SK-N-SH treated with all-trans-retinoic acid at 6 μM for 48 hours (cell line): ENCODE data around the gene TPGS1.

Source experiments
- ATAC-seq: fragments of 200-7000 bp; cut with Tn5 transposase; 3 replicates; pipeline ENCODE4 v1.9.1; 2020; ENCODE audit warnings: mild to moderate bottlenecking, moderate library complexity
- ARNTL ChIP-seq: fragments of 450-650 bp; formaldehyde crosslinking; IDR thresholded peaks from 2 replicates; pipeline ENCODE4 v1.5.0; 2020; ENCODE audit warnings: low read depth, mild to moderate bottlenecking, moderate library complexity, borderline replicate concordance
- BACH2 ChIP-seq: fragments of 250-450 bp; sonication (Bioruptor Pico); IDR thresholded peaks from 2 replicates; pipeline ENCODE4 v1.9.0; 2021; ENCODE audit warnings: mild to moderate bottlenecking, borderline replicate concordance
- CSDC2 ChIP-seq: fragments of 250-450 bp; sonication (Bioruptor Pico); IDR thresholded peaks from 2 replicates; pipeline ENCODE4 v1.5.0; 2020; ENCODE audit warnings: mild to moderate bottlenecking, moderate library complexity
- ESRRG ChIP-seq: fragments of 250-450 bp; sonication (Bioruptor Pico); IDR thresholded peaks from 2 replicates; pipeline ENCODE4 v1.6.1; 2021; ENCODE audit warnings: mild to moderate bottlenecking
- GLIS3 ChIP-seq: fragments of 250-450 bp; sonication (Bioruptor Pico); IDR thresholded peaks from 2 replicates; pipeline ENCODE4 v1.5.0; 2020; ENCODE audit warnings: mild to moderate bottlenecking, moderate library complexity
- ISL1 ChIP-seq: fragments of 250-450 bp; sonication (Bioruptor Pico); IDR thresholded peaks from 2 replicates; pipeline ENCODE4 v2.1.2; 2022; ENCODE audit warnings: mild to moderate bottlenecking, moderate library complexity
- OSR1 ChIP-seq: fragments of 250-450 bp; sonication (Bioruptor Pico); IDR thresholded peaks from 2 replicates; pipeline ENCODE4 v1.8.0; 2022; ENCODE audit warnings: moderate library complexity, mild to moderate bottlenecking, inconsistent platforms
- PPARA ChIP-seq: fragments of 250-450 bp; sonication (Bioruptor Pico); IDR thresholded peaks from 2 replicates; pipeline ENCODE4 v1.5.0; 2020; ENCODE audit warnings: mild to moderate bottlenecking, borderline replicate concordance
- SNAI2 ChIP-seq: fragments of 250-450 bp; sonication (Bioruptor Pico); IDR thresholded peaks from 2 replicates; pipeline ENCODE4 v1.5.0; 2020; ENCODE audit warnings: mild to moderate bottlenecking, moderate library complexity
- TCF4 ChIP-seq: fragments of 250-450 bp; sonication (Bioruptor Pico); IDR thresholded peaks from 2 replicates; pipeline ENCODE4 v1.8.0; 2021; ENCODE audit warnings: mild to moderate bottlenecking, moderate library complexity, borderline replicate concordance
- TOX ChIP-seq: fragments of 250-450 bp; sonication (Bioruptor Pico); IDR thresholded peaks from 2 replicates; pipeline ENCODE4 v1.8.0; 2021; ENCODE audit warnings: mild to moderate bottlenecking, moderate library complexity, borderline replicate concordance
- ZFP30 ChIP-seq: fragments of 450-650 bp; formaldehyde crosslinking; IDR thresholded peaks from 2 replicates; pipeline ENCODE4 v1.5.0; 2022; ENCODE audit warnings: mild to moderate bottlenecking, moderate library complexity
- ZNF565 ChIP-seq: fragments of 450-650 bp; formaldehyde crosslinking; conservative IDR thresholded peaks from 2 replicates; pipeline ENCODE4 v1.5.0; 2020; ENCODE audit warnings: low read depth, mild to moderate bottlenecking, moderate library complexity
- ZNF70 ChIP-seq: fragments of 450-650 bp; formaldehyde crosslinking; IDR thresholded peaks from 2 replicates; pipeline ENCODE4 v1.5.0; 2020; ENCODE audit warnings: mild to moderate bottlenecking, moderate library complexity
- ZNF8 ChIP-seq: fragments of 450-650 bp; formaldehyde crosslinking; IDR thresholded peaks from 2 replicates; pipeline ENCODE4 v1.5.0; 2020; ENCODE audit warnings: mild to moderate bottlenecking, moderate library complexity
- TF ChIP-seq, protein P1 (sequence below): fragments of 250-450 bp; sonication (Bioruptor Pico); IDR thresholded peaks from 2 replicates; pipeline ENCODE4 v1.5.1; 2020; ENCODE audit warnings: low read depth, mild to moderate bottlenecking, moderate library complexity
- TF ChIP-seq, protein P2 (sequence below): fragments of 250-450 bp; sonication (Bioruptor Pico); IDR thresholded peaks from 2 replicates; pipeline ENCODE4 v1.5.0; 2020; ENCODE audit warnings: mild to moderate bottlenecking, moderate library complexity
- TF ChIP-seq, protein P3 (sequence below): fragments of 250-450 bp; sonication (Bioruptor Pico); IDR thresholded peaks from 2 replicates; pipeline ENCODE4 v1.8.0; 2021; ENCODE audit warnings: low read depth, mild to moderate bottlenecking, moderate library complexity, borderline replicate concordance
- TF ChIP-seq, protein P4 (sequence below): fragments of 250-450 bp; sonication (Bioruptor Pico); IDR thresholded peaks from 2 replicates; pipeline ENCODE4 v1.8.0; 2020; ENCODE audit warnings: mild to moderate bottlenecking, moderate library complexity, borderline replicate concordance
- TF ChIP-seq, protein P5 (sequence below): fragments of 250-450 bp; sonication (Bioruptor Pico); IDR thresholded peaks from 2 replicates; pipeline ENCODE4 v1.5.1; 2021; ENCODE audit warnings: mild to moderate bottlenecking, moderate library complexity

Gene TPGS1

DNA sequence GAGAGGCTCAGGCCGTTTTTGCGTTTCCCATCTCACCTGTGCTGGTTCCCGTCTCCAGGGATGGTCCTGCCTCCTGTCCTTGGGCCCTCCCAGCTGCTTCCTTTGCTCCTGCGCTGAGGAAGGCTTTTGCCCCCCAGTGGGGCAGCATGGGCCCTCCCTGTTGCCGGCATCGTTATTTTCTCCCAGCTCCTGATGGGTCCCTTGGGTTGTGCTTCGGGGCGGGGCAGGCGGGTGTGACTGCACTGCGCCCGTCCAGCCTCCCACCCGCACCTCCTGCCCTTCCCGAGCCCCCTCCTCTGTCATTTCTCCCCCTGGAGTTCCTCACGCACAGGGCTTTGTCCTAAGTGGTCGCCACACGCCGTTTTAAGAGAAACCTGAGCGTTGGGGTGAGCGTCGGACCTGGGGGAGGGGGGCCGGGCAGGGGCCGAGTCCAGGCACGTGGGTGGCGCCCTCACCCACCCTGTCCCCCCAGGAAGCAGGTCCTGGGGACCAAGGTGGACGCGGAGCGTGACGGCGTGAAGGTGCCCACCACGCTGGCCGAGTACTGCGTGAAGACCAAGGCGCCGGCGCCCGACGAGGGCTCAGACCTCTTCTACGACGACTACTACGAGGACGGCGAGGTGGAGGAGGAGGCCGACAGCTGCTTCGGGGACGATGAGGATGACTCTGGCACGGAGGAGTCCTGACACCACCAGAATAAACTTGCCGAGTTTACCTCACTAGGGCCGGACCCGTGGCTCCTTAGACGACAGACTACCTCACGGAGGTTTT, 33.8 kb downstream of the TPGS1 start:
- no peak for TF ChIP-seq BACH2 (CRISPR knock-in tag)
- no peak for TF ChIP-seq ARNTL (CRISPR knock-in tag)
- TF ChIP-seq, protein P1, sequence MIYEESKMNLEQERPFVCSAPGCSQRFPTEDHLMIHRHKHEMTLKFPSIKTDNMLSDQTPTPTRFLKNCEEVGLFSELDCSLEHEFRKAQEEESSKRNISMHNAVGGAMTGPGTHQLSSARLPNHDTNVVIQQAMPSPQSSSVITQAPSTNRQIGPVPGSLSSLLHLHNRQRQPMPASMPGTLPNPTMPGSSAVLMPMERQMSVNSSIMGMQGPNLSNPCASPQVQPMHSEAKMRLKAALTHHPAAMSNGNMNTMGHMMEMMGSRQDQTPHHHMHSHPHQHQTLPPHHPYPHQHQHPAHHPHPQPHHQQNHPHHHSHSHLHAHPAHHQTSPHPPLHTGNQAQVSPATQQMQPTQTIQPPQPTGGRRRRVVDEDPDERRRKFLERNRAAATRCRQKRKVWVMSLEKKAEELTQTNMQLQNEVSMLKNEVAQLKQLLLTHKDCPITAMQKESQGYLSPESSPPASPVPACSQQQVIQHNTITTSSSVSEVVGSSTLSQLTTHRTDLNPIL (CRISPR knock-in tag) = no peak
- TF ChIP-seq ISL1 (CRISPR knock-in tag) = no peak
- no peak for TF ChIP-seq ESRRG
- no peak for TF ChIP-seq CSDC2 (CRISPR knock-in tag)
- TF ChIP-seq, protein P2, sequence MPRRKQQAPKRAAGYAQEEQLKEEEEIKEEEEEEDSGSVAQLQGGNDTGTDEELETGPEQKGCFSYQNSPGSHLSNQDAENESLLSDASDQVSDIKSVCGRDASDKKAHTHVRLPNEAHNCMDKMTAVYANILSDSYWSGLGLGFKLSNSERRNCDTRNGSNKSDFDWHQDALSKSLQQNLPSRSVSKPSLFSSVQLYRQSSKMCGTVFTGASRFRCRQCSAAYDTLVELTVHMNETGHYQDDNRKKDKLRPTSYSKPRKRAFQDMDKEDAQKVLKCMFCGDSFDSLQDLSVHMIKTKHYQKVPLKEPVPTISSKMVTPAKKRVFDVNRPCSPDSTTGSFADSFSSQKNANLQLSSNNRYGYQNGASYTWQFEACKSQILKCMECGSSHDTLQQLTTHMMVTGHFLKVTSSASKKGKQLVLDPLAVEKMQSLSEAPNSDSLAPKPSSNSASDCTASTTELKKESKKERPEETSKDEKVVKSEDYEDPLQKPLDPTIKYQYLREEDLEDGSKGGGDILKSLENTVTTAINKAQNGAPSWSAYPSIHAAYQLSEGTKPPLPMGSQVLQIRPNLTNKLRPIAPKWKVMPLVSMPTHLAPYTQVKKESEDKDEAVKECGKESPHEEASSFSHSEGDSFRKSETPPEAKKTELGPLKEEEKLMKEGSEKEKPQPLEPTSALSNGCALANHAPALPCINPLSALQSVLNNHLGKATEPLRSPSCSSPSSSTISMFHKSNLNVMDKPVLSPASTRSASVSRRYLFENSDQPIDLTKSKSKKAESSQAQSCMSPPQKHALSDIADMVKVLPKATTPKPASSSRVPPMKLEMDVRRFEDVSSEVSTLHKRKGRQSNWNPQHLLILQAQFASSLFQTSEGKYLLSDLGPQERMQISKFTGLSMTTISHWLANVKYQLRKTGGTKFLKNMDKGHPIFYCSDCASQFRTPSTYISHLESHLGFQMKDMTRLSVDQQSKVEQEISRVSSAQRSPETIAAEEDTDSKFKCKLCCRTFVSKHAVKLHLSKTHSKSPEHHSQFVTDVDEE (CRISPR knock-in tag) = no peak
- TF ChIP-seq ZNF8 (CRISPR knock-in tag) = no peak
- TF ChIP-seq, protein P3, sequence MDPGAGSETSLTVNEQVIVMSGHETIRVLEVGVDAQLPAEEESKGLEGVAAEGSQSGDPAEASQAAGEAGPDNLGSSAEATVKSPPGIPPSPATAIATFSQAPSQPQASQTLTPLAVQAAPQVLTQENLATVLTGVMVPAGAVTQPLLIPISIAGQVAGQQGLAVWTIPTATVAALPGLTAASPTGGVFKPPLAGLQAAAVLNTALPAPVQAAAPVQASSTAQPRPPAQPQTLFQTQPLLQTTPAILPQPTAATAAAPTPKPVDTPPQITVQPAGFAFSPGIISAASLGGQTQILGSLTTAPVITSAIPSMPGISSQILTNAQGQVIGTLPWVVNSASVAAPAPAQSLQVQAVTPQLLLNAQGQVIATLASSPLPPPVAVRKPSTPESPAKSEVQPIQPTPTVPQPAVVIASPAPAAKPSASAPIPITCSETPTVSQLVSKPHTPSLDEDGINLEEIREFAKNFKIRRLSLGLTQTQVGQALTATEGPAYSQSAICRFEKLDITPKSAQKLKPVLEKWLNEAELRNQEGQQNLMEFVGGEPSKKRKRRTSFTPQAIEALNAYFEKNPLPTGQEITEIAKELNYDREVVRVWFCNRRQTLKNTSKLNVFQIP = no peak
- no peak for TF ChIP-seq GLIS3 (CRISPR knock-in tag)
- TF ChIP-seq SNAI2 (CRISPR knock-in tag) = no peak
- TF ChIP-seq, protein P4, sequence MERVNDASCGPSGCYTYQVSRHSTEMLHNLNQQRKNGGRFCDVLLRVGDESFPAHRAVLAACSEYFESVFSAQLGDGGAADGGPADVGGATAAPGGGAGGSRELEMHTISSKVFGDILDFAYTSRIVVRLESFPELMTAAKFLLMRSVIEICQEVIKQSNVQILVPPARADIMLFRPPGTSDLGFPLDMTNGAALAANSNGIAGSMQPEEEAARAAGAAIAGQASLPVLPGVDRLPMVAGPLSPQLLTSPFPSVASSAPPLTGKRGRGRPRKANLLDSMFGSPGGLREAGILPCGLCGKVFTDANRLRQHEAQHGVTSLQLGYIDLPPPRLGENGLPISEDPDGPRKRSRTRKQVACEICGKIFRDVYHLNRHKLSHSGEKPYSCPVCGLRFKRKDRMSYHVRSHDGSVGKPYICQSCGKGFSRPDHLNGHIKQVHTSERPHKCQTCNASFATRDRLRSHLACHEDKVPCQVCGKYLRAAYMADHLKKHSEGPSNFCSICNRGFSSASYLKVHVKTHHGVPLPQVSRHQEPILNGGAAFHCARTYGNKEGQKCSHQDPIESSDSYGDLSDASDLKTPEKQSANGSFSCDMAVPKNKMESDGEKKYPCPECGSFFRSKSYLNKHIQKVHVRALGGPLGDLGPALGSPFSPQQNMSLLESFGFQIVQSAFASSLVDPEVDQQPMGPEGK (CRISPR knock-in tag) = no peak
- TF ChIP-seq, all 23 proteins: peak for 0
- ATAC-seq = no peak

DNA sequence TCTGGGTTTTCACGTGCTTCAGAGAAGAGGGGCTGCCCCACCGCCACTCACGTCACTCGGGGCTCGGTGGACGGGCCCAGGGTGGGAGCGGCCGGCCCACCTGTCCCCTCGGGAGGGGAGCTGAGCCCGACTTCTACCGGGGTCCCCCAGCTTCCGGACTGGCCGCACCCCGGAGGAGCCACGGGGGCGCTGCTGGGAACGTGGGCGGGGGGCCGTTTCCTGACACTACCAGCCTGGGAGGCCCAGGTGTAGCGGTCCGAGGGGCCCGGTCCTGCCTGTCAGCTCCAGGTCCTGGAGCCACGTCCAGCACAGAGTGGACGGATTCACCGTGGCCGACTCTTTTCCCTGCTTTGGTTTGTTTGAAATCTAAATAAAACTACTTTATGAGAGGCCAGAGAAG, 34.4 kb downstream of the TPGS1 start:
- no peak for ATAC-seq
- TF ChIP-seq ZNF70 (CRISPR knock-in tag) (no peak), TOX (CRISPR knock-in tag) (no peak), ZFP30 (CRISPR knock-in tag) (no peak), OSR1 (CRISPR knock-in tag) (no peak), TCF4 (CRISPR knock-in tag) (no peak), ARNTL (CRISPR knock-in tag) (no peak), BACH2 (CRISPR knock-in tag) (no peak), SNAI2 (CRISPR knock-in tag) (no peak), GLIS3 (CRISPR knock-in tag) (no peak), PPARA (no peak), ZNF565 (no peak), CSDC2 (CRISPR knock-in tag) (no peak), ZNF8 (CRISPR knock-in tag) (no peak)
- TF ChIP-seq, protein P2 (CRISPR knock-in tag) = no peak
- TF ChIP-seq, protein P4 (CRISPR knock-in tag) = no peak
- TF ChIP-seq, protein P1 (CRISPR knock-in tag) = no peak
- TF ChIP-seq, protein P3 = no peak
- TF ChIP-seq, protein P5, sequence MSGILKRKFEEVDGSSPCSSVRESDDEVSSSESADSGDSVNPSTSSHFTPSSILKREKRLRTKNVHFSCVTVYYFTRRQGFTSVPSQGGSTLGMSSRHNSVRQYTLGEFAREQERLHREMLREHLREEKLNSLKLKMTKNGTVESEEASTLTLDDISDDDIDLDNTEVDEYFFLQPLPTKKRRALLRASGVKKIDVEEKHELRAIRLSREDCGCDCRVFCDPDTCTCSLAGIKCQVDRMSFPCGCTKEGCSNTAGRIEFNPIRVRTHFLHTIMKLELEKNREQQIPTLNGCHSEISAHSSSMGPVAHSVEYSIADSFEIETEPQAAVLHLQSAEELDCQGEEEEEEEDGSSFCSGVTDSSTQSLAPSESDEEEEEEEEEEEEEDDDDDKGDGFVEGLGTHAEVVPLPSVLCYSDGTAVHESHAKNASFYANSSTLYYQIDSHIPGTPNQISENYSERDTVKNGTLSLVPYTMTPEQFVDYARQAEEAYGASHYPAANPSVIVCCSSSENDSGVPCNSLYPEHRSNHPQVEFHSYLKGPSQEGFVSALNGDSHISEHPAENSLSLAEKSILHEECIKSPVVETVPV (CRISPR knock-in tag) = no peak
